Loucy (cell line): ENCODE measurements around the gene ENDOD1.

Experiments used
- H2AFZ ChIP-seq: fragments of 200-600 bp; sonication (generic); 2 replicates; pipeline ENCODE4 v1.6.0; 2016; ENCODE audit warnings: antibody characterized with exemption, mild to moderate bottlenecking, low read length, moderate library complexity
- H3F3A ChIP-seq: fragments of 200-600 bp; 2 replicates; pipeline ENCODE4 v1.6.0; 2016; ENCODE audit warnings: antibody characterized with exemption, low read depth, mild to moderate bottlenecking
- H3K27me3 ChIP-seq: fragments of 200-600 bp; sonication (generic); 2 replicates; pipeline ENCODE4 v1.6.1; 2014; ENCODE audit warnings: low read length, mild to moderate bottlenecking; ENCODE audit not compliant: insufficient read depth, poor library complexity, severe bottlenecking
- H3K36me3 ChIP-seq: fragments of 200-600 bp; sonication (generic); 2 replicates; pipeline ENCODE4 v1.6.1; 2016; ENCODE audit warnings: low read length; ENCODE audit not compliant: insufficient read depth
- H3K4me1 ChIP-seq: fragments of 200-600 bp; sonication (generic); 2 replicates; pipeline ENCODE4 v1.5.1; 2014; ENCODE audit warnings: low read length, mild to moderate bottlenecking; ENCODE audit not compliant: insufficient read depth, poor library complexity, severe bottlenecking
- H3K4me2 ChIP-seq: fragments of 200-600 bp; sonication (generic); 2 replicates; pipeline ENCODE4 v1.6.0; 2014; ENCODE audit warnings: antibody characterized with exemption, low read length, low read depth, mild to moderate bottlenecking; ENCODE audit not compliant: poor library complexity, severe bottlenecking
- H3K4me3 ChIP-seq: fragments of 200-600 bp; sonication (generic); 2 replicates; pipeline ENCODE4 v1.5.1; 2014; ENCODE audit warnings: low read length, mild to moderate bottlenecking, mixed read lengths; ENCODE audit not compliant: poor library complexity, severe bottlenecking
- H3K79me2 ChIP-seq: fragments of 200-600 bp; sonication (generic); 2 replicates; pipeline ENCODE4 v1.6.1; 2014; ENCODE audit warnings: low read length; ENCODE audit not compliant: insufficient read depth
- H3K9ac ChIP-seq: fragments of 200-600 bp; sonication (generic); 2 replicates; pipeline ENCODE4 v1.6.0; 2014; ENCODE audit warnings: mild to moderate bottlenecking, low read depth, low read length, moderate library complexity; ENCODE audit not compliant: poor library complexity, severe bottlenecking
- H3K9me2 ChIP-seq: fragments of 200-600 bp; sonication (generic); replicated peaks from 2 replicates; pipeline ENCODE4 v1.6.1; 2016; ENCODE audit warnings: low read depth, low read length, mixed read lengths
- H3K9me3 ChIP-seq: fragments of 200-600 bp; sonication (generic); 2 replicates; pipeline ENCODE4 v1.6.1; 2014; ENCODE audit warnings: mild to moderate bottlenecking, antibody characterized with exemption, low read length, low read depth; ENCODE audit not compliant: insufficient read depth
- H4K20me1 ChIP-seq: fragments of 200-600 bp; sonication (generic); 2 replicates; pipeline ENCODE4 v1.6.0; 2014; ENCODE audit warnings: antibody characterized with exemption, low read length, mild to moderate bottlenecking; ENCODE audit not compliant: insufficient read depth, poor library complexity, severe bottlenecking
- CTCF ChIP-seq: fragments of 200-600 bp; sonication (generic); conservative IDR thresholded peaks from 2 replicates; pipeline ENCODE4 v1.5.1; 2014; ENCODE audit warnings: mild to moderate bottlenecking, antibody characterized with exemption, low read length
- EZH2phosphoT487 ChIP-seq: fragments of 200-600 bp; IDR thresholded peaks from 2 replicates; pipeline ENCODE4 v1.6.1; 2018; ENCODE audit warnings: antibody characterized with exemption, mild to moderate bottlenecking, moderate library complexity, borderline replicate concordance

The ENDOD1 gene

GRCh38 chr11:95154514-95154913, 64.9 kb downstream of the ENDOD1 start:
- no peak overlapping the region for H3K4me3 ChIP-seq
- H3K4me2 ChIP-seq, result peak overlapping the region; percentile 73
- no peaks in the 10 kb centered on the region for H3K27me3 ChIP-seq
- no peaks in the 10 kb centered on the region for H3K79me2 ChIP-seq
- H3K4me1 ChIP-seq, result peaks cover 18% of the 10 kb centered on the region
- H3K9ac ChIP-seq, result peak overlapping the region; percentile 64
- no peaks in the 10 kb centered on the region for H4K20me1 ChIP-seq
- TF ChIP-seq CTCF (peak; percentile 92), EZH2phosphoT487 (no peak)
- no peaks in the 10 kb centered on the region for H3K9me2 ChIP-seq
- H2AFZ ChIP-seq, result no peak overlapping the region
- no peaks in the 10 kb centered on the region for H3K36me3 ChIP-seq
- no peaks in the 10 kb centered on the region for H3K9me3 ChIP-seq
- no peaks in the 10 kb centered on the region for H3F3A ChIP-seq

- no peaks in the 10 kb centered on the region for H3K27me3 ChIP-seq
- H3K9me3 ChIP-seq, result no peaks in the 10 kb centered on the region
- no peaks in the 10 kb centered on the region for H3K79me2 ChIP-seq
- no peak for TF ChIP-seq EZH2phosphoT487
- no peak for TF ChIP-seq CTCF
- H3K4me3 ChIP-seq, result no peak overlapping the region
- H3K4me1 ChIP-seq, result peaks cover 24% of the 10 kb centered on the region
- no peaks in the 10 kb centered on the region for H3K36me3 ChIP-seq
- no peaks in the 10 kb centered on the region for H3K9me2 ChIP-seq
- no peaks in the 10 kb centered on the region for H4K20me1 ChIP-seq
- H2AFZ ChIP-seq, result no peak overlapping the region
- H3F3A ChIP-seq, result no peaks in the 10 kb centered on the region
- H3K4me2 ChIP-seq, result no peak overlapping the region
- no peak overlapping the region for H3K9ac ChIP-seq
Measured at GRCh38 chr11:95155385-95155784, 65.7 kb downstream of the ENDOD1 start.

GRCh38 chr11:95156133-95156721, 66.6 kb downstream of the ENDOD1 start:
- Histone ChIP-seq H3K9me3 (no peaks in the 10 kb centered on the region), H3K27me3 (no peaks in the 10 kb centered on the region), H3F3A (no peaks in the 10 kb centered on the region), H3K9ac (no peak overlapping the region), H3K4me3 (no peak overlapping the region), H2AFZ (no peak overlapping the region), H3K4me1 (peaks cover 24% of the 10 kb centered on the region), H3K4me2 (no peak overlapping the region), H4K20me1 (no peaks in the 10 kb centered on the region), H3K9me2 (no peaks in the 10 kb centered on the region), H3K79me2 (no peaks in the 10 kb centered on the region), H3K36me3 (no peaks in the 10 kb centered on the region)
- TF ChIP-seq EZH2phosphoT487, result no peak
- TF ChIP-seq CTCF, result no peak
